Measurements from ENCODE around the gene SLC25A27. TPM values are rescaled to one million over a fixed set of nuclear protein-coding genes. Genes with fewer than 3 reads are reported as not detected.

Gene SLC25A27
- total RNA-seq, 1 experiment from 2014 or later: 22.6 TPM

DNA sequence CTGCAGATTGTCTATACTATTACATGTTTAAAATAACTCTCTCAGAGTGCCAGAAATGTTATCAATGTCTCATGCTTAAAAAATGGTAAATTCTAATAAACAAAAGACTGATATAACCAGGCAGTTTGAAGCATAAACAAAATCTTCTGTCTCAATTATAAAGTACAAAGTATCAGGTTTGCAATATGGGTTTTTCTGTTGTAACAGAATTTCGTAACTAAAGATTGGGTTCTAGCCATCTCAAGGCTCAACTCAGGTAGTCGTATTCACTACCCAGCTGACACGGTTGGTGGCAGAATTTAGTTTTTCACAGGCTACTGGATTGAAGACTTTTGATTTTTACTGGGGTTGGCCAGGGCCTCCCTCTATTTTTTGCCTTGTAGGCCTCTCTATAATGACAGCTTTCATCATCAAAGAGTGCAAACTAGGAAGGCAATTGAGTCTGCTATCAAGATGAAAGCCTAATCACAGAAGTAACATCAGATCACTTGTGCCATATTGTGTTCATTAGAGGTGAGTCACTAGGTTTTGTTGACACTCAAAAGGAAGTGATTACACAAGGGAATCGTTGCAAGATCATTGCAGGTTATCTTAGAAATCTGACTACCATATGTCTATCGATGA is 3.8 kb upstream of the SLC25A27 start:
- DNase-seq (ENCODE audit: extremely low read depth, low read depth): peak; percentile 60

DNA sequence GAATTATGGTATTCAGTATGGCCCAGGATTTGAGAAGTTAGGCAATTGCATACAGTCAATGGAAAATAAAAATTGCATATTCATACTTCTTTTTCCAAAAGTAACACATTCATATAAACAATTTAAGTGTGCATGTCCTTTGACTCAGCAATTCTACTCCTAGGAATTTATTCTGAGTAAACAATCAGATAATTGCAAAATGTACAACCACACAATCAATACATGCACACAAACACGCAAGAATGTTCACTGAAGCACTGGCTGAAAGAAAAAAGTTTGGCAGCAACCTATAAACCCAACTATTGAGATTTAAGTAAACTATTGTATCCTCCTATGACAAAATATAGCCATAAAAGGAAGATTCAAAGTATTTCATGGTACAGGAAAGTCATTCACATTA is 1.8 kb upstream of the SLC25A27 start:
- no peak for DNase-seq (ENCODE audit: extremely low read depth, low read depth)

DNA sequence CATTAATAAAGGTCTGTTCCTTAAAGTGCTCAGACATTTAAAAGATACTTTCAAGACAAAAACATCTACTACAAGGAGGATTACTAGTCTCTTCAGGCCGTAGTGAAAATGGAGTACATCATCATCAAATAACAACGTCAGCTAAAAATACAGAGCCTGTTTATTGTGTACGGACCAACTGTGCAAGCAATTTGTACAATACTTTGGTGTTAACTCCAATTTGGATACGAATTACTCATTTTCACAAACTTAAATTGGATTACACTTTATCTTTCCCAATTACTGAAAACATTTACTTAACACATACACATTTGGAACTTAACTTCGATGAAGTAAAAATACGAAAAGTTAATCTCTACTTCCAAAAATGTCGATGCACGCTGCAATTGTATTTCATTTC is 959 bp upstream of the SLC25A27 start:
- DNase-seq (ENCODE audit: extremely low read depth, low read depth): no peak

DNA sequence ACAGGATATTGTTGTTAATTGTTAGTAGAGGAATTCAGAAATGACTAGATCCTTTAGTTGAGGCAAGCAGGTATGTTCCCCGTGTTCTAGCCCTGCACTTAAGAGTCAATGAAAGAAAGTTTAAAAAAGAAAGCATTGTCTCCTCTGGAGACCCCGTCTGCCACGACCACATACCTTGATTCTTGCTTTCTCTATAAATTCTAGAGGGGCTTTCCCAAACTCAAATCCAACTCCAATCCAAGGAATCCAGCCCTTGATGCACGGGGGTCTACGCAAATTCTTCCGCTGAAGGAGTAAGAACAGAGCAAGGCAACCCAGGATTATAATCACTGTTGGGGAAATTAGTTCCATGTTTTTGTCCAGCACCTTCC is 558 bp upstream of the SLC25A27 start:
- no peak for DNase-seq (ENCODE audit: extremely low read depth, low read depth)

DNA sequence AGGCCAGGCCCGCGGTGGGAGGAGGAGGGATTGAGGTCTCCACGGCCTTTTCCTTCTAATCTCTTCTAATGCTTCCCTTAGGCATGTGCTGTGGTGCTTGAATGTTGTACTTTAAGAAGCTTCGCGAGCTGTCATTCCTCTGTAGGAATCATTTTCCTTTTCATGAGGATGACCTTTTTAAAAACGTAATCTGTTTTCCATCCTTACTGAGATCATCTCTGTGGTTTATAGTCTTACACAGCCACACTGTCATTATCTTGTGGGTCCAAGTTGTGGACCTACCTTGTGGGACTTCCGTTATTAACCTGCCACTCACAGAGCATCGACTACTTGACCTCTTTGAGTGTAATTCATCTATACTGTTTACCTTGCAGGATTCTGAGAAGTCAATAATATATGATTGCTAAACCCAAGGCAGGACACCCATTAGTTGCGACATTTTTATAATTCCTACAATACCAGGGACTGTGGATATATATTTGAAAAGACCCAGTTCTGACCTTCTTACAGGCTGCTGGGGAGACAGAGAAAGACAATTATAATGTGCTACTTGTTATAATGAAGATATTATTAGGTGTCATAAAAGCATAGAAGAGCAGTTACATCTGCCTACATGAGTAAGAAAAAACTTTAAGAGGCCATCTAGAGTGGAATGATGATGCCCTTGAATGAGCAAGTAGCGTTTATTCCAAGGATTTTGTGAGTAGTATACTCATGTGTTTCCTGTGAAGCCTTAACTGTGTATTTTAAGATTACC is 842 bp downstream of the SLC25A27 start:
- no peak for DNase-seq (ENCODE audit: extremely low read depth, low read depth)

DNA sequence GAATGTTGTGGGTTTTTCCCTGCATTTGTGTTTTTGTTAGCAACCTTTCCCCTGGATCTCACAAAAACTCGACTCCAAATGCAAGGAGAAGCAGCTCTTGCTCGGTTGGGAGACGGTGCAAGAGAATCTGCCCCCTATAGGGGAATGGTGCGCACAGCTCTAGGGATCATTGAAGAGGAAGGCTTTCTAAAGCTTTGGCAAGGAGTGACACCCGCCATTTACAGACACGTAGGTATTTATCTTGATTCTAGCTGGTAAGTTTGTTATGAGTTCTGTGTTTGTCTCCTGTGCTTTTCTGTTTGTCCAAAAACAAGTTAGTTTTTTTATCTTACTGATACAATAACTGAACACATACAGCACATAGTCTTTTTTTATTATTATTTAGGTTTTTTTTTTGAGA is 3.0 kb downstream of the SLC25A27 start:
- no peak for DNase-seq (ENCODE audit: extremely low read depth, low read depth)

DNA sequence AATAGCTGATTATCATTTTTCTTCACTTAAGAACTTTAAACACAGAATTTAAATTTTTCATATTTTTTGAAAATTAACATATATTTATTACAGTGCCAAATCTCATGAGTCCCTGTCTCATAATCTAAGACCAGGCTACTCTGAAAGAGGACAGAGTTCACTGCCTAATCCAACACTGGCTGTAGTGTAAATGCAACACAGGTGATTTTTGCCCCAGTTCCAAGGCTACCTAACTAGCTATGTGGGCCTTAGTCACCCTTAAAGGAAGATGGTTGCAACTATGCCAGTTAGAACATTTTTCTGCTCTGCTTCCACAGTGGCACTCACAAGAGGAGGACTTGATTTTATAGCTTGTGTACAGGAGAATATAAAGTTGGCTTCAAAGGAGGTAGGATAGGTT is 4.9 kb downstream of the SLC25A27 start:
- DNase-seq (ENCODE audit: extremely low read depth, low read depth): no peak

DNA sequence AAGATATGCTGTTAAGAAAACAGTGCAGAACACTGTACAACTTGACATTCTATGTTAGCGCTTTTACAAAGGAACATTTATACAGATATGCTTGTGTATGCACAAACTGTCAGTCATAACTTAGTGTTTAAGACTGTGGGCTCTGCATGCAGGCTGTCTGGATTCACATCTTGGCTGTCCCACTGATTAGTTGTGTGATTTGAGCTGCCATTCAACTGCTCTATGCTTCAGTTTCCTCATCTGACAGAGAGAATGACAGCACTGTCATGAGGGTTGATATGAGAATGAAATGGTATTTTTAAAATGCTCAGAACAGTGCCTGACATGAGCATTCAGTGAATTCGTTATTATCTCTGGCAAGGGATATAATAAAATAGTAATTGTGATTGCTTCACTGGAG is 8.7 kb downstream of the SLC25A27 start:
- DNase-seq (ENCODE audit: extremely low read depth, low read depth): no peak

DNA sequence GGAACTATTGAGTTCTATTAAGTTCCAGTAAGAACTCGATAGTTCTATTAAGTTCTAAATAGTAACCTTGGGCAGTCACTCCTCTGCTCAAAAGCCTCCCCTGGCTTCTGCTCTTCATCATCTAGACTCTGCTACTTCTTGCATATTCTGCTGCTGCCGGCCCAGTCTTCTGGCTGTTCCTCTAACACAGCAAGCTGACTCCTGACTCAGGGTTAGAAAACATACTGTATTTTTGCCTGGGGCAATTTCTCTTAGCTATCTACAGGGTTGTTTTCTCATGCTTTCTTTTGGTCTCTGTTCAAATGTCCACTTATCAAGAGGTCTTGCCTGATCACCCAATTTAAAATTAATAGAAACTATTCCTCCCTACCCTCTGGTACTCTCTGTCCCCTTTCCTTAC is 14.6 kb downstream of the SLC25A27 start:
- DNase-seq (ENCODE audit: extremely low read depth, low read depth): no peak

DNA sequence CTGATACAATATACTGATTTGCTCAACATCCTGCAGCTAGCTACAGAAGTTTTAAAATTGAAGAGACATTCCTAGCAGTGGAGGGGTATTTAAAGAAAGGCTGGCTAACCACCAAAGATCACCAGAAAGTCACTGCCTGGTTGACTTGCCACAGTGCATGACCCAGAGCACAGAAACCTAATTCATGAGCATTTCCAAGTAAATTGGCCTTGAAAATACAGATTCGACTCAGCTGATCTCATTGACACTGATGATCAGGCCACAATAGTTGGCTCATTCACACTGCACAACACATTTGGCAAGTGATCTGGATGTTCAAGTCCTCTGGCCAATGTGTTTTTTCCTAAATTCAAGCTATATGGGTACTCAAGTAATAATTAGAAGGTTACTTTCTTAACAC is 21.6 kb downstream of the SLC25A27 start:
- no peak for DNase-seq (ENCODE audit: extremely low read depth, low read depth)

DNA sequence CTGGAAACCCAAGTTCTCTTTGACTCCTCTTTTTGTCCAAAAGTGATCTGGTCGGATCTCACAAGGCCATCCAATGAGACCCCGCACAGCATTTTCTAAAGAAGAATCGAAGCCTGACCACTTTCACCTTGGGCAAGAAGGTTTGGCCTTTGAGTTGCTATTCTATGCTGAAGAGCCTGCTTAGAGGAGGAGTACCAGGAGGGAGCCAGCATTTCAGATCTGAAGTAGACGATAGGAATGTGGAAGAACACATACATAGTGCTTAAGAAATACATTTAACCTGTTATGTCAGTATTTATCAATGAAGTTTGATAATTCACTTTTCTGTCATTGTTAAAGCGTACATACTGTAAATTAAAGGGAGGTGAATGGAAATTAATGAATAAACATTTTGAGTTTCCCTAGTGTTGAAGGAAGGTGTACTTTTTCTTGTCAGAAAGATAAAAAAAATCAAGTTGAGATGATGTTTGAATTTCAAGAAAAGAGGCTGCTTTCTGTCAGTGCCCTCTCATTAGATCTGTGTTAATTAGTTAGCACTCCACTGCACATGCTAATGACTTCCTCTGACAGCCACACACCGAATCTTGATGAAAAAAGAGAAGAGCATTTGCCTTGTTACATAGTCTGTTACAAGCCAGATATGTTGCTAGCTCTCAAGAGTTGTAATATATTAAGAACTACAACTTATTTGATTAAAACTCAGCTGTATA is 24.0 kb downstream of the SLC25A27 start:
- no peak for DNase-seq (ENCODE audit: extremely low read depth, low read depth)

DNA sequence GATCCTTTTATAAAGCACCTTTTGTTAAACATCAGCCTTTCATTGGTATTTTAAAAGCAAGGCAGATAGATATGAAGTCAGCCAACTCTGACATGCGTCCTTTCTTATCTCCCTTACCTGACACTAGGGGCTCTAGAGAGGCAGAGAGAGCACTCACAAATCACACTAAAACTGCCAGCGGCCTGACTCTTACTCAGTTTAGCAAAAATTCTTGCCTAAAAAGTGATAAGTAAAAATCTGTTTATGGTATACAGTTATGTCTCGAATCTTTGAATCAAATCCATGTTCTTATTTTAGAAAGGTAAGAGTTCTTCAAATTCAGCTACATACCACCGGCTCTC is 24.5 kb downstream of the SLC25A27 start:
- no peak for DNase-seq (ENCODE audit: extremely low read depth, low read depth)

DNA sequence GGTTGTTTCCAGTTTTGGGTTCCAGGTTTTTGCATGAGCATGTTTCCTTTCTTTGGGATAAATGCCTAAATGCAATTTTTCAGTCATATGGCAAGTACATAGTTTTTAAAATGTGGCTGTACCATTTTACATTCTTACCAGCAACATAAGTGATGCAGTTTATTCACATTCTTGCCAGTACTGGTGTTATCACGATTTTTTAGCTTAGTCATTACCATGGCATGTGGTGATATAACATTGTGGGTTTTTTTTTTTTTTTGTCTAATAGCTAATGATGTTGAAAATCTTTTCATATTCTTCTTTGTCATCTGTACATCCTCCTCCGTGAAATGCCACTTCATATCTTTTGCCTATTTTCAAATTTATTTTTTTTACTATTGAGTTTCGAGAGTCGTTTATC is 32.0 kb downstream of the SLC25A27 start:
- DNase-seq (ENCODE audit: extremely low read depth, low read depth): no peak

DNA sequence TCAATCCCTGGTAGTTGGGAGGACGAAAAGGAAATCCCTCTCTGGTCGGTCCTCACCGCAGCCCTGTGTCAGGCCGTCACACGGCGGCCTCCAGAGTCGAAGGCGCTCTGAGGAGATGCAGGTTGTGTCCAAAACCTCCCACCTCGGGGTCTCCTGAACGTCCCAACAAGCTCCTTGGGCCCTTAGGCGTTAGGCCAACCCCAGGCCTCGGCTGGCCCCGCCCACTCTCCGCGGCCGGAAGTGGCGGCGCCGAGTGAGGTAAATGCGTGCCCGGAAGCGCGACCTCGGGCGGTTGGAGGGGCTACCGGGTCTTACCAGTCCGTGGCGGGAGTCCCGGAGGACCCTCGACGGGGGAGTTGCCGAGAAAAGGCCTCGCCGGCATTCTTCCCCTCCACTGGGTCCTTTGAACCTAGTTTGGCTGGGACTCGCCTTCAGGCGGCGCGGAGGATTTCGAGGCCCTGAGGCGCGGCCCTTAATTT is 34.9 kb downstream of the SLC25A27 start, which contains the start of gene TDRD6:
TDRD6 (plus strand) TSS at position 267 of the 479 bp plus-strand sequence. CDS start 244 bp downstream, outside the sequence.
- DNase-seq (ENCODE audit: extremely low read depth, low read depth): no peak

DNA sequence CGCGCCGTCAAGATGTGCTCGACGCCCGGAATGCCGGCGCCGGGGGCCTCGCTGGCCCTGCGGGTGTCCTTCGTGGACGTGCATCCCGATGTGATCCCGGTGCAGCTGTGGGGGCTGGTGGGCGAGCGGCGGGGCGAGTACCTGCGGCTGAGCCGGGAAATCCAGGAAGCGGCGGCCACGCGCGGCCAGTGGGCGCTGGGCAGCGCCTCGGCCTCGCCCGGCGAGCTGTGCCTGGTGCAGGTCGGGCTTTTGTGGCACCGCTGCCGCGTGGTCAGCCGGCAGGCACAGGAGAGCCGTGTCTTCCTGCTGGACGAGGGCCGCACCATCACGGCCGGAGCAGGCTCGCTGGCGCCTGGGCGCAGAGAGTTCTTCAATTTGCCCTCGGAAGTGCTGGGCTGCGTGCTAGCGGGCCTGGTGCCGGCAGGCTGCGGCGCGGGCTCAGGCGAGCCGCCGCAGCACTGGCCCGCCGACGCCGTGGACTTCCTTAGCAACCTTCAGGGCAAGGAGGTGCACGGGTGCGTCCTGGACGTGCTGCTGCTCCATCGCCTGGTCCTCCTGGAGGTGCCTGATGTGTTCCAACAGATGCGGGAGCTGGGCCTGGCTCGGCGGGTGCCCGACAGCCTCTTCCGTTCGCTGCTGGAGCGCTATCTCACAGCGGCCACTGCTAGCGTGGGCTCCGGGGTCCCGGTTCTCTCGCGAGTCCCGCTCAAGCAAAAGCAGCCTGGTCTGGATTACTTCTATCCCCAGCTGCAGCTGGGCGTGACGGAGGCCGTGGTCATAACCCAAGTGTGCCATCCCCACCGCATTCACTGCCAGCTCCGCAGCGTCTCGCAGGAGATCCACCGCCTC is 35.6 kb downstream of the SLC25A27 start:
- DNase-seq (ENCODE audit: extremely low read depth, low read depth): no peak

DNA sequence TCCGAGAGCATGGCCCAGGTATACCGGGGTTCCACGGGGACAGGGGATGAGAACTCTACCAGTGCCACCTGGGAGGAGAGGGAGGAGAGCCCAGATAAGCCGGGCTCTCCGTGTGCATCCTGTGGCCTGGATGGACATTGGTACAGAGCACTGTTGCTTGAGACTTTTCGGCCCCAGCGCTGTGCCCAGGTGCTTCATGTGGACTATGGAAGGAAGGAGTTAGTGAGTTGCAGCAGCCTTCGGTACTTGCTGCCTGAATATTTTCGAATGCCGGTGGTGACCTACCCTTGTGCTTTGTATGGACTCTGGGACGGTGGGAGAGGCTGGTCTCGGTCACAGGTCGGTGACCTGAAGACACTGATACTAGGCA is 36.2 kb downstream of the SLC25A27 start:
- DNase-seq (ENCODE audit: extremely low read depth, low read depth): no peak

DNA sequence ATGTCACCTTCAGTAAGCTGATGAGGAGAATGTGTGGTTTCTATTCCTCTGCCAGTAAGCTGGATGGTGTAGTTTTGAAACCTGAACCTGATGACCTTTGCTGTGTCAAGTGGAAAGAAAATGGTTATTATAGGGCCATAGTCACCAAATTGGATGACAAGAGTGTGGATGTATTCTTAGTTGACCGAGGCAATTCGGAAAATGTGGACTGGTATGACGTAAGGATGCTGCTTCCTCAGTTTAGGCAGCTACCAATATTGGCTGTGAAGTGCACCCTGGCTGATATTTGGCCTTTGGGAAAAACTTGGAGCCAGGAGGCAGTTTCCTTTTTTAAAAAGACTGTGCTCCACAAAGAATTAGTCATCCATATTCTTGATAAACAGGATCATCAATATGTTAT is 36.9 kb downstream of the SLC25A27 start:
- no peak for DNase-seq (ENCODE audit: extremely low read depth, low read depth)

DNA sequence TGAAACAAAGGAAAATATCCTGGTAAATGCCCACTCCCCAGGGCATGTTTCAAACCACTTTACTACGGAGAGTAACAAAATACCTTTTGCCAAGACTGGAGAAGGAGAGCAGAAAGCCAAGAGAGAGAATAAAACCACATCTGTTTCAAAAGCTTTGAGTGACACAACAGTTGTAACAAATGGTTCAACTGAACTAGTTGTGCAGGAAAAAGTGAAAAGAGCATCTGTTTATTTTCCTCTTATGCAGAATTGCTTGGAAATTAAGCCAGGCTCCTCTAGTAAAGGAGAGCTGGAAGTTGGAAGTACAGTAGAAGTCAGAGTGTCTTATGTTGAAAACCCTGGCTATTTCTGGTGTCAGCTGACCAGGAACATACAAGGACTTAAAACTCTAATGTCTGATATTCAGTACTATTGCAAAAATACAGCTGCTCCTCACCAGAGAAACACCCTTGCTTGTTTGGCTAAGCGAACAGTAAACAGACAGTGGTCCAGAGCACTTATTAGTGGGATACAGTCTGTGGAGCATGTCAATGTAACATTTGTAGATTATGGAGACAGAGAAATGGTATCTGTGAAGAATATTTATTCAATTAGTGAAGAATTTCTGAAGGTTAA is 37.5 kb downstream of the SLC25A27 start:
- no peak for DNase-seq (ENCODE audit: extremely low read depth, low read depth)

DNA sequence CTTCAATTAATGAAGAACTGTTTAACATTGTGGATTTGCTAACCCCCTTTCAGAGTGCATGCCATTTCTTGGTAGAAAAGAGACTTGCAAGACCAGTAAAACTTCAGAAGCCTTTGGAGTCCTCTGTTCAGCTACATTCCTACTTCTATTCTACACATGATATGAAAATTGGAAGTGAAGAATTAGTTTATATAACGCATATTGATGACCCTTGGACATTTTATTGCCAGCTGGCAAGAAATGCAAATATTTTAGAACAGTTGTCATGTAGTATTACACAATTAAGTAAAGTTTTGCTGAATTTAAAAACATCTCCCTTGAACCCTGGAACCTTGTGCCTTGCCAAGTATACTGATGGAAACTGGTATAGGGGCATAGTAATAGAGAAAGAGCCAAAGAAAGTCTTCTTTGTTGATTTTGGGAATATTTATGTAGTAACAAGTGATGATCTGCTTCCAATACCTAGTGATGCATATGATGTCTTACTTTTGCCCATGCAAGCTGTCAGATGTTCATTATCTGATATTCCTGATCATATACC is 38.2 kb downstream of the SLC25A27 start:
- no peak for DNase-seq (ENCODE audit: extremely low read depth, low read depth)

DNA sequence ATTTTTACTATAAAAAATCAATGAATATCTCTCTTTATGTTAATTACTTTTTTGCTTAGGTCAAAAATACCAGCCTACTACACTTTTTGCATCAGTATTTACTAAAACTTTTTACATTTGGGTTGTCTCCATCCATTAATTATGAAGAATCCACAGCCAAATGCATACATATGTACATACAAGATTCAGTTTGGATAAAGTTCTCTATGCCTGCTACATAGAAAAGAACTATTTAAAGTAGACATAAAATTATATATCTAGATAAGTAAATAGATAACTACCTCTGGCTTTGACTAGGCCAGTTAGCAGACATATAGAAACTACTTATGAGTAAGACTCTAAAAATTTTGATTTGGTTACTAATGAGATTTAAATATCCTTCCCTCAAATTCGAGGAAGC is 47.2 kb downstream of the SLC25A27 start:
- no peak for DNase-seq (ENCODE audit: extremely low read depth, low read depth)

Data from NCI-H460 (cell line).